Measurements from ENCODE around the gene SIPA1. TPM values are rescaled to one million over a fixed set of nuclear protein-coding genes. Genes with fewer than 3 reads are reported as not detected.

The SIPA1 gene
- total RNA-seq, 1 experiment from 2014 or later: 86.9 TPM

GRCh38 chr11:65595131-65595530, 42.8 kb upstream of the SIPA1 start:
- 0 out of 2 replicates have a peak, but pooled peaks have one; percentile 8 for ATAC-seq
- H3K27ac ChIP-seq (ENCODE audit: low read length): no peak overlapping the region
- BruUV-seq (replicated peaks): no TSS peak
- H3K27me3 ChIP-seq (ENCODE audit: control insufficient read depth, insufficient read depth, low read length): no peaks in the 10 kb centered on the region
- intact Hi-C loops (cut with micrococcal nuclease; ENCODE audit: unreplicated experiment) (no loop called here), in situ Hi-C loops (cut with HindIII; ENCODE audit: low pct_unique_long_range_greater_than_20kb, low sequenced_read_pairs) (no loop called here)
- peaks cover 12% of the 10 kb centered on the region; the same call in 1 of the 2 replicates for H3K4me1 ChIP-seq (ENCODE audit: control insufficient read depth, insufficient read depth, low read length)
- H3K9me3 ChIP-seq (ENCODE audit: control insufficient read depth, insufficient read depth, low read depth, low read length): no peaks in the 10 kb centered on the region
- ChIA-PET CTCF (interaction anchor here (0.7 to 2.5 kb wide), 2 partner anchors 23 to 68 kb away, joined by 6 to 9 read pairs; partner anchors contain the start of gene FAM89B), POLR2A (no interaction called here)
- no peak overlapping the region for H3K4me3 ChIP-seq (ENCODE audit: low read depth in 2 of 2, low read length in 2 of 2)
- TF ChIP-seq POLR2AphosphoS5 (IDR thresholded peaks at IDR 0.05; ENCODE audit: low read depth, low read length) (0 out of 2 replicates have a peak, but pooled peaks have one; percentile 9), TCF7L2 (IDR thresholded peaks at IDR 0.05; ENCODE audit: low read depth, low read length) (no peak), REST (IDR thresholded peaks at IDR 0.05; ENCODE audit: insufficient read depth in 1 of 2, low read depth in 2 of 2, low read length in 1 of 2) (no peak), SIN3A (IDR thresholded peaks at IDR 0.05; ENCODE audit: borderline replicate concordance, insufficient read depth, low read depth, low read length) (no peak)
- TF ChIP-seq, protein P1, sequence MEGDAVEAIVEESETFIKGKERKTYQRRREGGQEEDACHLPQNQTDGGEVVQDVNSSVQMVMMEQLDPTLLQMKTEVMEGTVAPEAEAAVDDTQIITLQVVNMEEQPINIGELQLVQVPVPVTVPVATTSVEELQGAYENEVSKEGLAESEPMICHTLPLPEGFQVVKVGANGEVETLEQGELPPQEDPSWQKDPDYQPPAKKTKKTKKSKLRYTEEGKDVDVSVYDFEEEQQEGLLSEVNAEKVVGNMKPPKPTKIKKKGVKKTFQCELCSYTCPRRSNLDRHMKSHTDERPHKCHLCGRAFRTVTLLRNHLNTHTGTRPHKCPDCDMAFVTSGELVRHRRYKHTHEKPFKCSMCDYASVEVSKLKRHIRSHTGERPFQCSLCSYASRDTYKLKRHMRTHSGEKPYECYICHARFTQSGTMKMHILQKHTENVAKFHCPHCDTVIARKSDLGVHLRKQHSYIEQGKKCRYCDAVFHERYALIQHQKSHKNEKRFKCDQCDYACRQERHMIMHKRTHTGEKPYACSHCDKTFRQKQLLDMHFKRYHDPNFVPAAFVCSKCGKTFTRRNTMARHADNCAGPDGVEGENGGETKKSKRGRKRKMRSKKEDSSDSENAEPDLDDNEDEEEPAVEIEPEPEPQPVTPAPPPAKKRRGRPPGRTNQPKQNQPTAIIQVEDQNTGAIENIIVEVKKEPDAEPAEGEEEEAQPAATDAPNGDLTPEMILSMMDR (IDR thresholded peaks at IDR 0.05): no peak
- no peak for DNase-seq (ENCODE audit: low read depth, low spot score)
- peaks cover 3% of the 10 kb centered on the region for H3K36me3 ChIP-seq (ENCODE audit: control insufficient read depth, insufficient read depth, low read length)

- CTCF ChIA-PET: interaction anchor here (0.7 to 2.5 kb wide), 2 partner anchors 23 to 68 kb away, joined by 6 to 9 read pairs; partner anchors contain the start of gene FAM89B
- intact Hi-C loops (cut with micrococcal nuclease; ENCODE audit: unreplicated experiment) (no loop called here), in situ Hi-C loops (cut with HindIII; ENCODE audit: low pct_unique_long_range_greater_than_20kb, low sequenced_read_pairs) (no loop called here)
- H3K9me3 ChIP-seq (ENCODE audit: control insufficient read depth, insufficient read depth, low read depth, low read length): no peaks in the 10 kb centered on the region
- H3K27me3 ChIP-seq (ENCODE audit: control insufficient read depth, insufficient read depth, low read length): no peaks in the 10 kb centered on the region
- H3K4me1 ChIP-seq (ENCODE audit: control insufficient read depth, insufficient read depth, low read length): peaks cover 12% of the 10 kb centered on the region; the same call in 1 of the 2 replicates
- ATAC-seq (peak; percentile 37), DNase-seq (ENCODE audit: low read depth, low spot score) (no peak)
- H3K27ac ChIP-seq (ENCODE audit: low read length): no peak within 1 kb of the TSS
- TF ChIP-seq REST (IDR thresholded peaks at IDR 0.05; ENCODE audit: insufficient read depth in 1 of 2, low read depth in 2 of 2, low read length in 1 of 2): no peak
- TF ChIP-seq POLR2AphosphoS5 (IDR thresholded peaks at IDR 0.05; ENCODE audit: low read depth, low read length): no peak
- TF ChIP-seq, protein P1 (IDR thresholded peaks at IDR 0.05): no peak
- TF ChIP-seq TCF7L2 (IDR thresholded peaks at IDR 0.05; ENCODE audit: low read depth, low read length): no peak
- no peak for TF ChIP-seq SIN3A (IDR thresholded peaks at IDR 0.05; ENCODE audit: borderline replicate concordance, insufficient read depth, low read depth, low read length)
- POLR2A ChIA-PET: no interaction called here
- no peaks in the 10 kb centered on the region for H3K36me3 ChIP-seq (ENCODE audit: control insufficient read depth, insufficient read depth, low read length)
- no peak within 1 kb of the TSS for H3K4me3 ChIP-seq (ENCODE audit: low read depth in 2 of 2, low read length in 2 of 2)
- BruUV-seq (replicated peaks): no TSS peak
Observed at GRCh38 chr11:65595543-65596281, 42.2 kb upstream of the SIPA1 start, which contains the start of gene KCNK7. Gene KCNK7 (minus strand): TSS chr11:65595800. CDS start chr11:65595772, 28 bp downstream.

All from Panc1 (cell line).